NK-92 (cell line): ENCODE measurements around the gene HSPA1A.
"Not testable (repeated sequence)": the region's sequence is repeated elsewhere in the genome, so short reads cannot be mapped to it uniquely, and the experiment has no call there.

Source experiments
- DNase-seq: peaks from one replicate; lab custom pipeline; 2025; ENCODE audit not compliant: unreplicated experiment; lab: John Stamatoyannopoulos, UW

HSPA1A gene

DNA sequence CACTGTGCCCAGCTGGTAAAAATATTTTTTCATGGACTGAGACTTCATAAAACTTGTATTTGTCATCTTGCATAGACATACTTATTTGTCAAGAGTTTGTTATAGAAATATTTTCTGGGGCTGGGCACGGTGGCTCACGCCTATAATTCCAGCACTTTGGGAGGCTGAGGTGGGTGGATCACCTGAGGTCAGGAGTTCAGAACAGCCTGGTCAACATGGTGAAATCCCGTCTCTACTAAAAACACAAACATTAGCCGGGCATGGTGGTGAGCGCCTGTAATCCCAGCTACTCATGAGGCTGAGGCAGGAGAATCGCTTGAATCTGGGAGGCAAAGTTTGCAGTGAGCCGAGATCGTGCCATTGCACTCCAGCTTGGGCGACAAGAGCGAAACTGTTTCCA lies 6.7 kb upstream of the HSPA1A start:
- not testable (repeated sequence) for DNase-seq

DNA sequence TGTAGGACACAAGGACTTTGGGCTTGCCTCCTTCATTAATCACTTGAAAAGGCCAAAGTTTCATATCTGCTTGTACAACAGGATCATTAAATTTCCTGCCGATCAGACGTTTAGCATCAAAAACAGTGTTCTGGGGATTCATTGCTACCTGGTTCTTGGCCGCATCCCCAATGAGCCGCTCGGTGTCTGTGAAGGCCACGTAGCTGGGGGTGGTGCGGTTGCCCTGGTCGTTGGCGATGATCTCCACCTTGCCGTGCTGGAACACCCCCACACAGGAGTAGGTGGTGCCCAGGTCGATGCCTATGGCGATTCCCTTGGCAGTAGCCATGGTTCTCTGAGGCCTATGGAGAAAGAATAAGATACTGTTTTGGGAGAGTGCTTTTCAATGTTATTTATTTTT lies 3.7 kb upstream of the HSPA1A start:
- DNase-seq, result no peak

DNA sequence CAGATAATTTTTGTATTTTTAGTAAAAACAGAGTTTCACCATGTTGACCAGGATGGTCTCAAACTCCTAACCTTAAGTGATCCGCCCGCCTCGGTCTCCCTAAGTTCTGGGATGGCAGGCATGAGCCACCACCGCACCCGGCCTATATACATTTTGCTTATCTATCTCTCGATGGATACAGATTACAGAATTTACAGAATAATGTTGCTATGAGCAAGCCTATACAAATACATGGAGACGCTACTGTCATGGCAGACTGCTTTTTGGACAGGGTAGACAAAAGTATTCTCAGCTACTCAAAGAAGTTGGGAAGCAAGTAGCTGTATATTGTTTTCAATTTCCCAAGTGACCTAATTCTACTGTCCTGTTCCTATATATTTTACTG lies 1.9 kb upstream of the HSPA1A start:
- DNase-seq, result no peak

DNA sequence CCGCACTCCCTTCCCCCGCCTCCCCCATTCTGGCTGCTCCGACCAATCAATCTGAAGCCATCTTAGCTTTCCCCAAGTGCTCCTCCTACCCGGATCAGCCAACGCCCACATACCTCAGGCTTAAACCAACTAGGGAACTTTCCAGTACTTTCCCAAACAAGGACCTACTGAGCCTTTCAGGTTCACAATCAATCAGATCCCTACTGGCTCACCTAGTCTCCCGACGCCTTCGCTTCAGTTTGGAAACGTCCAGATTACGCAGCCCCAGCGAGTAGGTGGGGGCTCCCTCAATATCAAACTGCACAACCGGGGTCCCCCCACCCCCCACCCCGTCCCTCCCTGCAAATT lies 692 bp upstream of the HSPA1A start:
- DNase-seq, result no peak

DNA sequence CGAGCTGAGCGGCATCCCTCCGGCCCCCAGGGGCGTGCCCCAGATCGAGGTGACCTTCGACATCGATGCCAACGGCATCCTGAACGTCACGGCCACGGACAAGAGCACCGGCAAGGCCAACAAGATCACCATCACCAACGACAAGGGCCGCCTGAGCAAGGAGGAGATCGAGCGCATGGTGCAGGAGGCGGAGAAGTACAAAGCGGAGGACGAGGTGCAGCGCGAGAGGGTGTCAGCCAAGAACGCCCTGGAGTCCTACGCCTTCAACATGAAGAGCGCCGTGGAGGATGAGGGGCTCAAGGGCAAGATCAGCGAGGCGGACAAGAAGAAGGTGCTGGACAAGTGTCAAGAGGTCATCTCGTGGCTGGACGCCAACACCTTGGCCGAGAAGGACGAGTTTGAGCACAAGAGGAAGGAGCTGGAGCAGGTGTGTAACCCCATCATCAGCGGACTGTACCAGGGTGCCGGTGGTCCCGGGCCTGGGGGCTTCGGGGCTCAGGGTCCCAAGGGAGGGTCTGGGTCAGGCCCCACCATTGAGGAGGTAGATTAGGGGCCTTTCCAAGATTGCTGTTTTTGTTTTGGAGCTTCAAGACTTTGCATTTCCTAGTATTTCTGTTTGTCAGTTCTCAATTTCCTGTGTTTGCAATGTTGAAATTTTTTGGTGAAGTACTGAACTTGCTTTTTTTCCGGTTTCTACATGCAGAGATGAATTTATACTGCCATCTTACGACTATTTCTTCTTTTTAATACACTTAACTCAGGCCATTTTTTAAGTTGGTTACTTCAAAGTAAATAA lies 2.0 kb downstream of the HSPA1A start:
- DNase-seq, result not testable (repeated sequence)

DNA sequence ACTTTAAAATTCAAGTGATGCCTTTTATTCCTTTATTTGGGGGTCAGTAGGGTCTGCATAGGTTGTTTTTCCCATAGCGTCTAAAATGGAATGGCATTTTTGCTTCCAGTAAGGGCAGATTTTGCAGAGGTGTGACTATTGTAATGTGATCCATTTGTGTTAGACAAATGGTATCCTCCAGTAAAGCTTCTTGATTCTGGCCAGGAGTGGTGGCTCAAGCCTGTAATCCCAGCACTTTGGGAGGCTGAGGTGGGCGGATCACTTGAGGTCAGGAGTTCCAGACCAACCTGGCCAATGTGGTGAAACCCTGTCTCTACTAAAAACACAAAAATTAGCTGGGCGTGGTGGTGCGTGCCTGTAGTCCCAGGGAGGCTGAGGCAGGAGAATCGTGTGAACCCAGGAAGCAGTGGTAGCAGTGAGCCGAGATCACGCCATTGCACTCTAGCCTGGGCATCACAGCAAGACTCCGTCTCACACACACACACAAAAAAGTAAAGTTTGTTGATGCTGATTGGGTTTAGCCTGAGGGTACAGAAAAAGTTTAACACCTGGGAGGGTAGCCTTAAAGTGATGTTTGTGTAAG lies 2.7 kb downstream of the HSPA1A start:
- not testable (repeated sequence) for DNase-seq

DNA sequence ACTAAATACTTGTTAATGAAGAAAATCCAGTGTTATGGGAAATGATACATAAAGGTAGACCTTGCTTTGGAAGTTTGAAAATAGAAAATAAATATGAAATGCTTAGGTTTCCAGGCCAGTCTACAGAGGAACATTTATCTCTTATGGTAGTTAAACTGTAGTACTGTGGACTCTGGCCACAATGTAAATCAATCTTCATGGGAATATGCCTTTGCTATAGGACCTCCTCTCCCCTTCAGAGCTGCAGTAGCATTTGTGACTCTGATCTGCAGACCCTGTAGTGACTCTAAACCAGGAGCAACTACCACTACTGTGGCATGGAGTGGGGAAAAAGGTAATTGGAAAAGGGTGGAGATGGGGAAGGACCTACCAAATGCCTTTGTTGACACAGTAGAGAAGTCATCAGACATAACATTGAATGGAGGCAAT lies 4.5 kb downstream of the HSPA1A start:
- no peak for DNase-seq

DNA sequence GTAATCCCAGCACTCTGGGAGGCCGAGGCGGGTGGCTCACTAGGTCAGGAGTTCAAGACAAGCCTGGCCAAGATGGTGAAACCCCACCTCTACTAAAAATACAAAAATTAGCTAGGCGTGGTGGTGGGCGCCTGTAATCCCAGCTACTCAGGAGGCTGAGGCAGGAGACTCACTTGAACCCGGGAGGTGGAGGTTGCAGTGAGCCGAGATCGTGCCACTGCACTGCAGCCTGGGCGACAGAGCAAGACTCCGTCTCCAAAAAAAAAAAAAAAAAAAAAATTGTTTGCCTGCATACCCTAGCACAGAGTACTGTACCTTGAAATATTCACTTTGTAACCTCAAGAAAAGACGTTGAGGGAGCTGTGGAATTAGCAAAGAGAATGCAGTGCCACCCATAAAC lies 5.1 kb downstream of the HSPA1A start:
- DNase-seq, result not testable (repeated sequence)

DNA sequence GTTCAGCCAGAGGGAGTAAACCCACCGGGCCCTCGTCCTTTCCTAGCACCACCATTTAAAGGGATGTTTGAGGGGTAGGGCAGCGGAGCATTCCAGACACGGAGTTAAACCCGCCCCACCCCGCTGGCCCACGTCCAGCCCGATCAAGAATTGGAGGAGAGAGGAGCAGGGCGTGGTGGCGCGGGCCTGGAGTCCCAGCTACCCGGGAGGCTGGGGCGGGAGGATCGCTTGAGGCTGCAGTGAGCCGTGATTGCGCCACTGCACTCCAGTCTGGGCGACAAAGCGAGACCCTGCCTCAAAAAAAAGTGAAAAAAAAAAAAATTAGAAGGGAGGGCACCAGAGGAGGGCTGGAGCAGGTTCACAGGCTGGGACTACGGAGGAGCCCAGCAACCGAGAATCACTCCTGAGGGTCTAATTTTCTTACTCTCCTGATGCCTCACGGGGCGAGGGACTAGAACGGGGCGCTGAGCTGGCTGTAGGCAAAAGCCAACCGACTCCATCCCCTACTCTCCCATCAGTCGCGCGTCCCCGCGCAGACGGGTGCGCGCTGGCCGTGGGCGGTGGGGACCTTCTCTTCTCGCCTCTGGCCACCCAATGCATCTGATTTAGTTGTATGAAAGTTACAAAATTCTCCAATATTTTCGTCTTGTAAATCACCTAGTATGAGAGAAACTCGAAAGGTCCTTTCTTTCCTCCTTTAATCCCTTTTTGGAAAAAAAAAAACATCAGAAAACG lies 6.1 kb downstream of the HSPA1A start:
- no peak for DNase-seq

DNA sequence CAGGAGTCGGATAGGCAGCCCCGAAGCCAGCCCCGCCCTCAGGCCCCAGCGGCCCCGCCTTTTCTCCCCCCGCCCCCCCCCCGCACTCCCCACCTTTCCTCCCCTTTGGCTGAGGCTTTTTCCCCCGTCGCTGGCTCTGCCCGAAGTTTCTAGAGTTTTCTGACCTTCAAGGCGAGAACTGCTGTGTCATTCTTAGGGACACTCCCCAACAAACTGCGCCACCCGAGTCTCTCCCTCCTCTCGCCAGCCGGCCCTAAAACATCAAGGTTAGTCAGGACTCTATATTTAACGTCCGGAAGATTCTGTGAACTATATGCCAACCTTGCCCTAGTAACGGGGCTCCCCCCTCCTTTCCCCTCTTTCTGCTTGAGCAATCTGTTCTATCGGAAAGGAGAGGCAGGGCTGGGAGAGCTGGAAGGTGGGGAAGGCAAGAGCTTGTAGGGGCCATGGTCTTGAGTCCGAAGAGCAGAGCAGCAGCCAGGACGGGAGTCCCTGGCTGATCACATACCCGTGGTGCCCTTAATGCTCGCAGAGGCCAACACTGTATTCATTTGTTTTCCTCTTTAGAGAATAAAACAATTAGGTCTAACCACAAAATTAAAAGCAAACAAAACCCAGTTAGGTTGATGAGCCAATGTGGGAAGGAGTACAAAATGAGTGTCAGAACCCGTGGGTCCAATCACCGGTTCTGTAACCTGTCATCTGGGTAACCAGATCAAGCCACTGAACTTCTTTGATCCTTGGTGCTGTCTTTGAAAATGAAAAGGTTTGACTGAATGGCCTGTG lies 6.9 kb downstream of the HSPA1A start:
- no peak for DNase-seq

DNA sequence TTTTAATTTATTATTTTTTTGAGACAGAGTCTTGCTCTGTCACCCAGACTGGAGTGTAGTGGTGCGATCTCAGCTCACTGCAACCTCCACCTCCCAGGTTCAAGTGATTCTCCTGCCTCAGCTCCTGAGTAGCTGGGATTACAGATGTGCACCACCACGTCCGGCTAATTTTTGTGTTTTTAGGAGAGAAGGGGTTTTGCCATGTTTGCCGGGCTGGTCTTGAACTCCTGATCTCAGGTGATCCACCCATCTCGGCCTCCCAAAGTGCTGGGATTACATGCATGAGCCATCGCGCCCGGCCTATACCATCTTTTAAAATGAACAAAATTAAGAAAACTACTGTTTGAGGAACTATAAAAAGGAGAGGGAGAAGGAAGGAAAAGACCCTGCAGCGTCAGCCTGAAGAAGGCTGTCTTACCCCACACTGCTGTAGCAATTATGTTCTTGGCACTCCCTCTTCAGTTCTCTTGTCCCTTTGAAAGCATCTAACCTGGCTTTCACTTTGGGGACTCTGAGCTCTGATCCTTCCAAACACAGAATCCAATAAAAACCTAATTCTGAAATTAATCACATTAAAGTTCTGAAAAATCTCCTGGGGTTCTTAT lies 8.4 kb downstream of the HSPA1A start:
- not testable (repeated sequence) for DNase-seq

DNA sequence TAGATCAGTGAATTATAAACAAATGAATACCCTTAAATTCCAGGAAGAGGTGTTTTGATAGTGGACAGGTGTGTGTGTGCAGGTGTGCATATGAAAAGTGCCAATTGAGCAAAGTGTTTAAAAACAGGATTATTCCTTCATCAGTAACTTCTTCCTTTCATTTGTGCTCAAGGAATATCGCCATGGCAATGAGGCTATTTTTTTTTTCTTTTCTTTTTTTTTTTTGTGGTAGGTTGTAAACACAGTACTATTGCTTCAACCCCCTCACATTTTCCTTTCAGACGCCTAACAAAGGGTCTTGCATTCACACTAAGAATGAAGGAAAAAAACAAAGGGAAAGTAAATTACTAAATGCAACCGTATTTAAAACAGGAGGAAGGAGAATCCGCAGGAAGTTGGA lies 10.2 kb downstream of the HSPA1A start:
- DNase-seq, result no peak

DNA sequence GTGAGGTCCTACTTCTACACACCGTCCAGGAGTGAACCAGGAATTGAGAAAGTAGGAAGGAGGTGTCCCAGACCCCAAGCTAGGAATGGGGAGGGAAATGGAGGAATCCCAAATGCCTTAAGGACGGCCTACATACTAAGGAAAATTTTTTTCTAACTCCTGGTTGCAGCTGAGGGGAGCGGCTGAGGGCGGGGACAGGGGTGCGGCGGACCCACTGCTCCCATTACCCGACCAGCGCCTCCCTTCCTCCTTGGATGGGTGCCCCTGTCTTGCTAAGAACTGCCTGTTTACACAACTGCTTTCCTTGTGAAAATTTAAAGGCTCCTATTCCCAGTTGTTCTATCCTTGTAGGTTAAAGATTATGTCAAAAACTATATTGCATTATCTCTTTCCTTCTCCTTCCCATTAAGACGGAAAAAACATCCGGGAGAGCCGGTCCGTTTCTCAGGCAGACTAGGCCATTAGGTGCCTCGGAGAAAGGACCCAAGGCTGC lies 11.5 kb downstream of the HSPA1A start:
- no peak for DNase-seq

DNA sequence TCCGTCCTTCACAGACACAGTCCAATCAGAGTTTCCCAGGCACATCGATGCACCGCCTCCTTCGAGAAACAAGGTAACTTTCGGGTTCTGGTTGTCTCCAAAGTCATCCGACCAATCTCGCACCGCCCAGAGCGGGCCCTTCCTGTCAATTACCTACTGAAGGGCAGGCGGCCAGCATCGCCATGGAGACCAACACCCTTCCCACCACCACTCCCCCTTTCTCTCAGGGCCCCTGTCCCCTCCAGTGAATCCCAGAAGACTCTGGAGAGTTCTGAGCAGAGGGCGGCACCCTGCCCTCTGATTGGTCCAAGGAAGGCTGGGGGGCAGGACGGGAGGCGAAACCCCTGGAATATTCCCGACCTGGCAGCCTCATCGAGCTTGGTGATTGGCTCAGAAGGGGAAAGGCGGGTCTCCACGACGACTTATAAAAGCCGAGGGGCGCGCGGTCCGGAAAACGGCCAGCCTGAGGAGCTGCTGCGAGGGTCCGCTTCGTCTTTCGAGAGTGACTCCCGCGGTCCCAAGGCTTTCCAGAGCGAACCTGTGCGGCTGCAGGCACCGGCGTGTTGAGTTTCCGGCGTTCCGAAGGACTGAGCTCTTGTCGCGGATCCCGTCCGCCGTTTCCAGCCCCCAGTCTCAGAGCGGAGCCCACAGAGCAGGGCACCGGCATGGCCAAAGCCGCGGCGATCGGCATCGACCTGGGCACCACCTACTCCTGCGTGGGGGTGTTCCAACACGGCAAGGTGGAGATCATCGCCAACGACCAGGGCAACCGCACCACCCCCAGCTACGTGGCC lies 12.1 kb downstream of the HSPA1A start, which contains the start of gene HSPA1B:
Gene HSPA1B, plus strand, starts transcription at position 453 of the 794 bp plus-strand sequence. Its CDS starts 213 bp downstream, at position 666.
- no peak for DNase-seq

DNA sequence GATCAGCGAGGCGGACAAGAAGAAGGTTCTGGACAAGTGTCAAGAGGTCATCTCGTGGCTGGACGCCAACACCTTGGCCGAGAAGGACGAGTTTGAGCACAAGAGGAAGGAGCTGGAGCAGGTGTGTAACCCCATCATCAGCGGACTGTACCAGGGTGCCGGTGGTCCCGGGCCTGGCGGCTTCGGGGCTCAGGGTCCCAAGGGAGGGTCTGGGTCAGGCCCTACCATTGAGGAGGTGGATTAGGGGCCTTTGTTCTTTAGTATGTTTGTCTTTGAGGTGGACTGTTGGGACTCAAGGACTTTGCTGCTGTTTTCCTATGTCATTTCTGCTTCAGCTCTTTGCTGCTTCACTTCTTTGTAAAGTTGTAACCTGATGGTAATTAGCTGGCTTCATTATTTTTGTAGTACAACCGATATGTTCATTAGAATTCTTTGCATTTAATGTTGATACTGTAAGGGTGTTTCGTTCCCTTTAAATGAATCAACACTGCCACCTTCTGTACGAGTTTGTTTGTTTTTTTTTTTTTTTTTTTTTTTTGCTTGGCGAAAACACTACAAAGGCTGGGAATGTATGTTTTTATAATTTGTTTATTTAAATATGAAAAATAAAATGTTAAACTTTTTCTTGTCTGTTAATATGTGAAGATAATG lies 14.4 kb downstream of the HSPA1A start:
- no peak for DNase-seq

DNA sequence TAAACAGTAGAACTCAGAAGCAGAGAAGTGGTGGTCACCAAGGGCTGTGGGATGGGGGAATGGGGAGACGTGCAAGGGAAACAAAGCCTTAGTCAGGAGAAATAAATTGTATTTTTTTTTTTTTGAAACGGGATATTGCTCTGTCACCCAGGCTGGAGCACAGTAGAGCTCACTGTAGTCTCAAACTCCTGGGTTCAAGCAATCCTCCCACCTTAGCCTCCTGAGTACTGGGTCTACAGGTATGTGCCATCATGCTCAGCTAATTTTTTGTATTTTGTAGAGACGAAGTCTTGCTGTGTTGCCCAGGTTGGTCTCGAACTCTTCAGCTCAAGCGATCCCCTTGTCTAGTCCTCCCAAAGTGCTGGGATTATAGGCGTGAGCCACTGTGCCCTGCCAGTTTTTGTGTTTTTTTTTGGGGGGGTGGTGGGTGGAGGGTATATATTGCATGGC lies 15.6 kb downstream of the HSPA1A start:
- DNase-seq, result no peak

DNA sequence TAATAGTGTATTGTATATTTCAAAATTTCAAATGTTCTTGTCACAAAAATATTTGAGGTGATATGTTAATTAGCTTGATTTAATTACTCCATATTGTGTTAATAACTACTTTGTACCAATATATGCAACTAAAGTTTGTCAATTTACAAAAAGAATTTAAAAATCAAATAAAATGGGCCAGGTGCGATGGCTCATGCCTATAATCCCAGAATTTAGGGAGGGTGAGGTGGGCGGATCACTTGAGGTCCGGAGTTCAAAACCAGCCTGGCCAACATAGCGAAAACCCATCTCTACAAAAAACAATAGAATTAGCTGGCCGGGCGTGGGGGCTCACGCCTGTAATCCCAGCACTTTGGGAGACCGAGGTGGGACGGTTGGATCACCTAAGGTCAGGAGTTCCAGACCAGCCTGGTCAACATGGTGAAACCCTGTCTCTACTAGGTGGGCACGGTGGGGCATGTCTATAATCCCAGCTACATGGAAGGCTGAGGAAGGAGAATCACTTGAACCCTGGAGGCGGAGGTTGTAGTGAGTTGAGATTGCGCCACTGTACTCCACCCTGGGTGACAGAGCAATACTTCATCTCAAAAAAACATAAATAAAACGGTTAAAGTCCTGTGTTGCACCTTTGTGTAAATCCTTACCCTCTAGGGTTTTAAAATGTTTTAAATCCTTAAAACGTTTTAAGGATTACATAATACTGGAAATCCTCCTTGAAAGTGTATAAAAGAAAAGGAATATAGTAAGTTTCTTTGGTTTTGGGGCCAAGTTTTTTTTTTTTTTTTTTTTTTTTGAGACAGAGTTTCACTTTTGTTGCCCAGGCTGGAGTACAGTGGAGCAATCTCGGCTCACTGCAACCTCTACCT lies 16.2 kb downstream of the HSPA1A start:
- DNase-seq, result no peak
